HEK293 (cell line): ENCODE measurements around the gene SLC44A1.

Source experiments
- CTCF ChIA-PET: fragments of 350-600 bp; formaldehyde crosslinking; extraction: SDS; loops from one replicate; lab custom pipeline; 2021; ENCODE audit warnings: antibody characterized with exemption; lab: Yijun Ruan, JAX
- POLR2A ChIA-PET: fragments of 300-600 bp; formaldehyde crosslinking; extraction: SDS; loops from one replicate; lab custom pipeline; 2020; ENCODE audit warnings: antibody characterized with exemption, inconsistent platforms; lab: Yijun Ruan, JAX
- H3K27ac ChIP-seq: fragments of 200-500 bp; sonication (Bioruptor generic); 2 replicates; pipeline ENCODE4 v1.5.1; 2014; ENCODE audit warnings: low read depth, low read length, control low read depth, inconsistent platforms; ENCODE audit errors: extremely low read depth
- H3K36me3 ChIP-seq, 2 experiments: fragments of 200-500 bp in 1 of 2; sonication (Bioruptor generic) in 1 of 2; 1 replicate in 1 of 2; 2 replicates in 1 of 2; pipeline ENCODE4 v1.5.1; 2014 to 2017; ENCODE audit warnings: inconsistent platforms in 2 of 2, low read length in 2 of 2; ENCODE audit not compliant: control insufficient read depth in 2 of 2, insufficient read depth in 1 of 2
- H3K4me1 ChIP-seq: fragments of 200-500 bp; sonication (Bioruptor generic); 2 replicates; pipeline ENCODE4 v1.5.1; 2014; ENCODE audit warnings: mild to moderate bottlenecking, low read length, inconsistent platforms; ENCODE audit not compliant: control insufficient read depth, insufficient read depth
- H3K4me3 ChIP-seq: 2 replicates; pipeline ENCODE4 v1.5.1; 2011; ENCODE audit warnings: low read depth, mild to moderate bottlenecking, control low read depth, low read length, moderate library complexity
- H3K9me3 ChIP-seq: fragments of 200-500 bp; sonication (Bioruptor generic); 2 replicates; pipeline ENCODE4 v1.5.1; 2014; ENCODE audit warnings: low read depth, low read length, inconsistent platforms; ENCODE audit not compliant: control insufficient read depth, insufficient read depth
- GLI2 ChIP-seq: fragments of 450-650 bp; formaldehyde crosslinking; IDR thresholded peaks from 2 replicates; pipeline ENCODE4; 2017; ENCODE audit warnings: missing biosample characterization, missing genetic modification characterization, low read depth, borderline replicate concordance
- GLIS1 ChIP-seq: fragments of 450-650 bp; formaldehyde crosslinking; IDR thresholded peaks from 2 replicates; pipeline ENCODE4 v1.5.1; 2016; ENCODE audit warnings: missing biosample characterization, missing genetic modification characterization
- OVOL3 ChIP-seq: fragments of 450-650 bp; formaldehyde crosslinking; IDR thresholded peaks from 2 replicates; pipeline ENCODE4 v1.5.1; 2016; ENCODE audit warnings: missing biosample characterization, missing genetic modification characterization
- REPIN1 ChIP-seq: fragments of 450-650 bp; formaldehyde crosslinking; IDR thresholded peaks from 2 replicates; pipeline ENCODE4 v1.5.1; 2017; ENCODE audit warnings: missing biosample characterization, missing genetic modification characterization, low read depth
- SP2 ChIP-seq: fragments of 450-650 bp; formaldehyde crosslinking; IDR thresholded peaks from 2 replicates; pipeline ENCODE4 v1.5.1; 2016; ENCODE audit warnings: missing biosample characterization, missing genetic modification characterization
- YY2 ChIP-seq: fragments of 450-650 bp; formaldehyde crosslinking; IDR thresholded peaks from 2 replicates; pipeline ENCODE4 v1.5.1; 2016; ENCODE audit warnings: missing biosample characterization, missing genetic modification characterization
- ZBTB8A ChIP-seq: fragments of 450-650 bp; formaldehyde crosslinking; IDR thresholded peaks from 2 replicates; pipeline ENCODE4 v1.5.1; 2016; ENCODE audit warnings: missing biosample characterization, missing genetic modification characterization
- ZIC2 ChIP-seq: fragments of 450-650 bp; formaldehyde crosslinking; IDR thresholded peaks from 2 replicates; pipeline ENCODE4 v1.5.1; 2016; ENCODE audit warnings: missing biosample characterization, missing genetic modification characterization
- ZNF184 ChIP-seq: fragments of 450-650 bp; IDR thresholded peaks from 2 replicates; pipeline ENCODE4 v1.5.1; 2018; ENCODE audit warnings: missing biosample characterization, mild to moderate bottlenecking, missing genetic modification characterization
- ZNF2 ChIP-seq: fragments of 450-650 bp; formaldehyde crosslinking; IDR thresholded peaks from 2 replicates; pipeline ENCODE4 v1.5.1; 2016; ENCODE audit warnings: missing biosample characterization, missing genetic modification characterization
- ZNF292 ChIP-seq: fragments of 450-650 bp; formaldehyde crosslinking; IDR thresholded peaks from 2 replicates; pipeline ENCODE4 v1.5.1; 2016; ENCODE audit warnings: low read depth, missing biosample characterization, missing genetic modification characterization, borderline replicate concordance
- ZNF394 ChIP-seq: fragments of 450-650 bp; formaldehyde crosslinking; IDR thresholded peaks from 2 replicates; pipeline ENCODE4 v1.5.1; 2016; ENCODE audit warnings: missing biosample characterization, missing genetic modification characterization, mild to moderate bottlenecking, moderate library complexity, borderline replicate concordance
- ZNF423 ChIP-seq: fragments of 450-650 bp; formaldehyde crosslinking; IDR thresholded peaks from 2 replicates; pipeline ENCODE4 v1.5.1; 2016; ENCODE audit warnings: missing biosample characterization, missing genetic modification characterization
- ZNF610 ChIP-seq: fragments of 450-650 bp; formaldehyde crosslinking; IDR thresholded peaks from 2 replicates; pipeline ENCODE4 v1.5.1; 2016; ENCODE audit warnings: missing biosample characterization, missing genetic modification characterization, borderline replicate concordance
- ZNF623 ChIP-seq: fragments of 450-650 bp; formaldehyde crosslinking; IDR thresholded peaks from 2 replicates; pipeline ENCODE4 v1.5.1; 2016; ENCODE audit warnings: missing biosample characterization, missing genetic modification characterization
- ZNF629 ChIP-seq: fragments of 450-650 bp; formaldehyde crosslinking; IDR thresholded peaks from 2 replicates; pipeline ENCODE4 v1.5.1; 2017; ENCODE audit warnings: missing biosample characterization, missing genetic modification characterization
- TF ChIP-seq, protein P1 (sequence below): fragments of 450-650 bp; formaldehyde crosslinking; IDR thresholded peaks from 2 replicates; pipeline ENCODE4 v1.5.1; 2016; ENCODE audit warnings: missing biosample characterization, missing genetic modification characterization
- TF ChIP-seq, protein P2 (sequence below): fragments of 450-650 bp; formaldehyde crosslinking; IDR thresholded peaks from 2 replicates; pipeline ENCODE4 v1.5.1; 2016; ENCODE audit warnings: missing biosample characterization, missing genetic modification characterization, borderline replicate concordance
- TF ChIP-seq, protein P3 (sequence below): fragments of 450-650 bp; formaldehyde crosslinking; IDR thresholded peaks from 2 replicates; pipeline ENCODE4 v1.5.1; 2016; ENCODE audit warnings: missing biosample characterization, missing genetic modification characterization
- TF ChIP-seq, protein P4 (sequence below): fragments of 450-650 bp; formaldehyde crosslinking; IDR thresholded peaks from 2 replicates; pipeline ENCODE4 v1.5.1; 2016; ENCODE audit warnings: missing biosample characterization, missing genetic modification characterization
- TF ChIP-seq, protein P5 (sequence below): IDR thresholded peaks from 2 replicates; pipeline ENCODE4 v1.6.1; 2011; ENCODE audit warnings: mild to moderate bottlenecking, low read depth, low read length, borderline replicate concordance

The SLC44A1 gene

DNA sequence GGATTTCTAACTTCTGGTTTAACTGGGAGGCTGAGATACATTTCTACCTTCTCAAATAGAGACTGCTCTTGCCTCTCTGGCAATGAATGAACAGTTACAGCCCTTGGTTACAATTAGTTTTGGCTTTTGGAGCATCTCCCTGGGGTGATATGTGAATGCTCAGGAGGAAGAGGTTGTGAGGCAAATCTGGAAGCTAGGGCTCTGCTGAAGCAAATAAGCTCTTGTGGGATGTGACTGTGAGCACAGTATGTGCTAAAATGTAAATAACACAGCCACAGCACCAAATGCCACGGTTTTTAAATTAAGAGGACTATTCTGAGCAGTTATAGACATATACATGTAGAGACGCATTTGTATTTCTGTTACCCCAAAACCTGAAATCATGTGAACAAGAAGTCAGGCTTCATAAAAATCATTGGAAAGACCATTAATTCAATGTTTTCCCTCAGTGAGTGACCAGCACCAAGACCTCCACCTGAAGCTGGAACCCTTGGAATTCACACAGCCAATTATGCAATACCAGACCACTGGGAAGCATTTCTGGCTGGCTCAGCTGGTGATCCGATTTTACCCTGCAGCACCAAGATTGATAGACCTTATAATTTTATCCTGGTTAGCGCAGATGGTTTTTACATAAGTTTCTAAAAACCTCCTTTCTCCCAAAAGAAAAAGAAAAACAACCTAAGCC, 3.0 kb upstream of the SLC44A1 start:
- Histone ChIP-seq H3K27ac (no peak overlapping the region), H3K4me1 (peaks cover 5% of the 10 kb centered on the region), H3K4me3 (no peak overlapping the region), H3K9me3 (no peaks in the 10 kb centered on the region), H3K36me3 (no peaks in the 10 kb centered on the region)
- TF ChIP-seq ZNF184 = no peak
- TF ChIP-seq GLIS1 (tag by site-specific recombination) = peak; percentile 27; the same call in 1 of the 2 replicates
- TF ChIP-seq GLI2 (tag by site-specific recombination) = no peak
- no peak for TF ChIP-seq ZNF629 (tag by site-specific recombination)
- no peak for TF ChIP-seq YY2 (tag by site-specific recombination)
- no peak for TF ChIP-seq ZNF423 (tag by site-specific recombination)
- ChIA-PET POLR2A (interaction anchor here (1.1 kb wide), 1 partner anchor 11 kb away, joined by 3 read pairs; no protein-coding TSS in a partner anchor), CTCF (interaction anchor here (1.3 kb wide), 1 partner anchor 379 kb away, joined by 5 read pairs; no protein-coding TSS in a partner anchor)

DNA sequence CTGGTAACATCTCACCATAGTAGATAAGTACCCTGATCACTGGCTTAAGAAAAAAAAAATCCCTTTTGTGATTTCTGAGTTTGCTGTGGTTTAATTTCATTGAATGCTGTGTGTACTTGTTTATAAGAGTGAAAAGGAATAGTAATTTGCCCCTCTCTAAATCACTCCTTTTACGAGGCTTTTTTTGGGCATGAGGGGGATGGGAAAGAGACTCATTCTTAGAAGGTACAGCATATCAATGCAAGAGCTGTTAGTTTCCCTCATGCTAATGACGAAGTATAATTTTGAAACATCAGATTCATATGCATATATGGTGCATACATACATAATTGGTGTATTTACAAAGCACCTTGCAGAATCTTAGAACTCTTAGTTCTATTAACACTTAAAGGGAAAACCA, 2.4 kb upstream of the SLC44A1 start:
- peaks cover 5% of the 10 kb centered on the region for H3K4me1 ChIP-seq
- no peak for TF ChIP-seq ZIC2
- TF ChIP-seq, protein P1, sequence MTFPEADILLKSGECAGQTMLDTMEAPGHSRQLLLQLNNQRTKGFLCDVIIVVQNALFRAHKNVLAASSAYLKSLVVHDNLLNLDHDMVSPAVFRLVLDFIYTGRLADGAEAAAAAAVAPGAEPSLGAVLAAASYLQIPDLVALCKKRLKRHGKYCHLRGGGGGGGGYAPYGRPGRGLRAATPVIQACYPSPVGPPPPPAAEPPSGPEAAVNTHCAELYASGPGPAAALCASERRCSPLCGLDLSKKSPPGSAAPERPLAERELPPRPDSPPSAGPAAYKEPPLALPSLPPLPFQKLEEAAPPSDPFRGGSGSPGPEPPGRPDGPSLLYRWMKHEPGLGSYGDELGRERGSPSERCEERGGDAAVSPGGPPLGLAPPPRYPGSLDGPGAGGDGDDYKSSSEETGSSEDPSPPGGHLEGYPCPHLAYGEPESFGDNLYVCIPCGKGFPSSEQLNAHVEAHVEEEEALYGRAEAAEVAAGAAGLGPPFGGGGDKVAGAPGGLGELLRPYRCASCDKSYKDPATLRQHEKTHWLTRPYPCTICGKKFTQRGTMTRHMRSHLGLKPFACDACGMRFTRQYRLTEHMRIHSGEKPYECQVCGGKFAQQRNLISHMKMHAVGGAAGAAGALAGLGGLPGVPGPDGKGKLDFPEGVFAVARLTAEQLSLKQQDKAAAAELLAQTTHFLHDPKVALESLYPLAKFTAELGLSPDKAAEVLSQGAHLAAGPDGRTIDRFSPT (tag by site-specific recombination) = no peak
- TF ChIP-seq SP2 = no peak
- no peak for TF ChIP-seq ZNF394 (tag by site-specific recombination)
- TF ChIP-seq ZNF610 (tag by site-specific recombination) = no peak
- TF ChIP-seq, protein P2, sequence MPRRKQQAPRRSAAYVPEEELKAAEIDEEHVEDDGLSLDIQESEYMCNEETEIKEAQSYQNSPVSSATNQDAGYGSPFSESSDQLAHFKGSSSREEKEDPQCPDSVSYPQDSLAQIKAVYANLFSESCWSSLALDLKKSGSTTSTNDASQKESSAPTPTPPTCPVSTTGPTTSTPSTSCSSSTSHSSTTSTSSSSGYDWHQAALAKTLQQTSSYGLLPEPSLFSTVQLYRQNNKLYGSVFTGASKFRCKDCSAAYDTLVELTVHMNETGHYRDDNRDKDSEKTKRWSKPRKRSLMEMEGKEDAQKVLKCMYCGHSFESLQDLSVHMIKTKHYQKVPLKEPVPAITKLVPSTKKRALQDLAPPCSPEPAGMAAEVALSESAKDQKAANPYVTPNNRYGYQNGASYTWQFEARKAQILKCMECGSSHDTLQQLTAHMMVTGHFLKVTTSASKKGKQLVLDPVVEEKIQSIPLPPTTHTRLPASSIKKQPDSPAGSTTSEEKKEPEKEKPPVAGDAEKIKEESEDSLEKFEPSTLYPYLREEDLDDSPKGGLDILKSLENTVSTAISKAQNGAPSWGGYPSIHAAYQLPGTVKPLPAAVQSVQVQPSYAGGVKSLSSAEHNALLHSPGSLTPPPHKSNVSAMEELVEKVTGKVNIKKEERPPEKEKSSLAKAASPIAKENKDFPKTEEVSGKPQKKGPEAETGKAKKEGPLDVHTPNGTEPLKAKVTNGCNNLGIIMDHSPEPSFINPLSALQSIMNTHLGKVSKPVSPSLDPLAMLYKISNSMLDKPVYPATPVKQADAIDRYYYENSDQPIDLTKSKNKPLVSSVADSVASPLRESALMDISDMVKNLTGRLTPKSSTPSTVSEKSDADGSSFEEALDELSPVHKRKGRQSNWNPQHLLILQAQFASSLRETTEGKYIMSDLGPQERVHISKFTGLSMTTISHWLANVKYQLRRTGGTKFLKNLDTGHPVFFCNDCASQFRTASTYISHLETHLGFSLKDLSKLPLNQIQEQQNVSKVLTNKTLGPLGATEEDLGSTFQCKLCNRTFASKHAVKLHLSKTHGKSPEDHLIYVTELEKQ = no peak
- no peak for TF ChIP-seq REPIN1 (tag by site-specific recombination)
- no peak for TF ChIP-seq OVOL3 (tag by site-specific recombination)
- TF ChIP-seq, protein P3, sequence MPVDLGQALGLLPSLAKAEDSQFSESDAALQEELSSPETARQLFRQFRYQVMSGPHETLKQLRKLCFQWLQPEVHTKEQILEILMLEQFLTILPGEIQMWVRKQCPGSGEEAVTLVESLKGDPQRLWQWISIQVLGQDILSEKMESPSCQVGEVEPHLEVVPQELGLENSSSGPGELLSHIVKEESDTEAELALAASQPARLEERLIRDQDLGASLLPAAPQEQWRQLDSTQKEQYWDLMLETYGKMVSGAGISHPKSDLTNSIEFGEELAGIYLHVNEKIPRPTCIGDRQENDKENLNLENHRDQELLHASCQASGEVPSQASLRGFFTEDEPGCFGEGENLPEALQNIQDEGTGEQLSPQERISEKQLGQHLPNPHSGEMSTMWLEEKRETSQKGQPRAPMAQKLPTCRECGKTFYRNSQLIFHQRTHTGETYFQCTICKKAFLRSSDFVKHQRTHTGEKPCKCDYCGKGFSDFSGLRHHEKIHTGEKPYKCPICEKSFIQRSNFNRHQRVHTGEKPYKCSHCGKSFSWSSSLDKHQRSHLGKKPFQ (tag by site-specific recombination) = no peak
- TF ChIP-seq ZNF292 (tag by site-specific recombination) = no peak
- no peak for TF ChIP-seq ZNF2
- no peak for TF ChIP-seq ZNF623 (tag by site-specific recombination)
- TF ChIP-seq ZBTB8A (tag by site-specific recombination) = no peak
- TF ChIP-seq, protein P4, sequence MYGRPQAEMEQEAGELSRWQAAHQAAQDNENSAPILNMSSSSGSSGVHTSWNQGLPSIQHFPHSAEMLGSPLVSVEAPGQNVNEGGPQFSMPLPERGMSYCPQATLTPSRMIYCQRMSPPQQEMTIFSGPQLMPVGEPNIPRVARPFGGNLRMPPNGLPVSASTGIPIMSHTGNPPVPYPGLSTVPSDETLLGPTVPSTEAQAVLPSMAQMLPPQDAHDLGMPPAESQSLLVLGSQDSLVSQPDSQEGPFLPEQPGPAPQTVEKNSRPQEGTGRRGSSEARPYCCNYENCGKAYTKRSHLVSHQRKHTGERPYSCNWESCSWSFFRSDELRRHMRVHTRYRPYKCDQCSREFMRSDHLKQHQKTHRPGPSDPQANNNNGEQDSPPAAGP (tag by site-specific recombination) = no peak
- TF ChIP-seq, protein P5, sequence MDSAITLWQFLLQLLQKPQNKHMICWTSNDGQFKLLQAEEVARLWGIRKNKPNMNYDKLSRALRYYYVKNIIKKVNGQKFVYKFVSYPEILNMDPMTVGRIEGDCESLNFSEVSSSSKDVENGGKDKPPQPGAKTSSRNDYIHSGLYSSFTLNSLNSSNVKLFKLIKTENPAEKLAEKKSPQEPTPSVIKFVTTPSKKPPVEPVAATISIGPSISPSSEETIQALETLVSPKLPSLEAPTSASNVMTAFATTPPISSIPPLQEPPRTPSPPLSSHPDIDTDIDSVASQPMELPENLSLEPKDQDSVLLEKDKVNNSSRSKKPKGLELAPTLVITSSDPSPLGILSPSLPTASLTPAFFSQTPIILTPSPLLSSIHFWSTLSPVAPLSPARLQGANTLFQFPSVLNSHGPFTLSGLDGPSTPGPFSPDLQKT = no peak
- POLR2A ChIA-PET = no interaction called here
- no peak overlapping the region for H3K4me3 ChIP-seq
- no peak overlapping the region for H3K27ac ChIP-seq
- H3K36me3 ChIP-seq = no peaks in the 10 kb centered on the region
- H3K9me3 ChIP-seq = no peaks in the 10 kb centered on the region
- CTCF ChIA-PET = no interaction called here
